K562 (cell line): ENCODE data around the gene CAPZA1. TPM values are rescaled to one million over a fixed set of nuclear protein-coding genes. Genes with fewer than 3 reads are reported as not detected.
A peak's percentile ranks its signal among the peaks of the same experiment; 100 is the strongest.

Experiments used
- CEBPB ChIP-seq: fragments of 450-650 bp; IDR thresholded peaks from 2 replicates; pipeline ENCODE4 v1.6.1; 2016; ENCODE audit warnings: missing genetic modification characterization, missing compliant biosample characterization
- COPS2 ChIP-seq: fragments of 450-650 bp; conservative IDR thresholded peaks from 2 replicates; pipeline ENCODE4 v1.6.1; 2016; ENCODE audit warnings: mild to moderate bottlenecking, moderate library complexity
- CREB5 ChIP-seq: fragments of 250-450 bp; sonication (Bioruptor Pico); IDR thresholded peaks from 2 replicates; pipeline ENCODE4 v1.5.0; 2020; ENCODE audit warnings: mild to moderate bottlenecking
- ERF ChIP-seq: fragments of 450-650 bp; formaldehyde crosslinking; IDR thresholded peaks from 2 replicates; pipeline ENCODE4 v1.4.0; 2020; ENCODE audit warnings: mild to moderate bottlenecking, mixed read lengths
- ESRRB ChIP-seq: fragments of 250-450 bp; sonication (Bioruptor Pico); IDR thresholded peaks from 2 replicates; pipeline ENCODE4 v1.5.0; 2020; ENCODE audit warnings: mild to moderate bottlenecking, moderate library complexity, borderline replicate concordance
- ETV5 ChIP-seq: sonication (generic); formaldehyde crosslinking; IDR thresholded peaks from 2 replicates; pipeline ENCODE4 v1.4.0; 2020; ENCODE audit warnings: low read depth, mild to moderate bottlenecking, missing genetic modification reagents
- GTF2F1 ChIP-seq: IDR thresholded peaks from 2 replicates; pipeline ENCODE4 v1.6.1; 2011; ENCODE audit warnings: low read depth, low read length, improper control_type of control experiment
- HNRNPUL1 ChIP-seq: fragments of 200-400 bp; formaldehyde crosslinking; IDR thresholded peaks from 2 replicates; pipeline ENCODE4 v1.6.1; 2017; ENCODE audit warnings: low read length
- ID3 ChIP-seq, 2 experiments: fragments of 250-450 bp in 1 of 2; fragments of 450-650 bp in 1 of 2; sonication (Bioruptor Pico) in 1 of 2; IDR thresholded peaks; 2 replicates each; pipeline versions ENCODE4 v1.6.1 to v1.8.0; 2016 to 2021; ENCODE audit warnings: mild to moderate bottlenecking in 2 of 2, moderate library complexity in 2 of 2, missing compliant biosample characterization in 1 of 2, missing genetic modification characterization in 1 of 2
- ILF3 ChIP-seq: fragments of 450-650 bp; IDR thresholded peaks from 2 replicates; pipeline ENCODE4 v1.6.1; 2018; ENCODE audit warnings: antibody characterized with exemption, mild to moderate bottlenecking, moderate library complexity, borderline replicate concordance
- KAT2B ChIP-seq: IDR thresholded peaks from one replicate; pipeline ENCODE4 v1.6.1; 2012; ENCODE audit warnings: low read depth, mild to moderate bottlenecking, control low read depth, inconsistent platforms, low read length, moderate library complexity
- NFIC ChIP-seq: fragments of 450-650 bp; IDR thresholded peaks from 2 replicates; pipeline ENCODE4 v1.6.1; 2017; ENCODE audit warnings: mild to moderate bottlenecking, inconsistent platforms
- PHF8 ChIP-seq: fragments of 200-600 bp; sonication (generic); IDR thresholded peaks from 2 replicates; pipeline ENCODE4 v1.6.1; 2012; ENCODE audit warnings: mixed run types, mild to moderate bottlenecking, inconsistent platforms, low read length, moderate library complexity, borderline replicate concordance
- POLR2AphosphoS2 ChIP-seq: IDR thresholded peaks from 2 replicates; pipeline ENCODE4 v1.6.1; 2012; ENCODE audit warnings: low read length, improper control_type of control experiment
- SAP30 ChIP-seq: fragments of 200-600 bp; sonication (generic); IDR thresholded peaks from 2 replicates; pipeline ENCODE4 v1.6.1; 2012; ENCODE audit warnings: borderline replicate concordance, low read depth, mild to moderate bottlenecking, moderate library complexity, low read length, control low read depth, inconsistent platforms; ENCODE audit not compliant: insufficient read depth, poor library complexity, severe bottlenecking
- ZBTB33 ChIP-seq: sonication (generic); formaldehyde crosslinking; IDR thresholded peaks from 2 replicates; pipeline ENCODE4 v1.8.1; 2023; ENCODE audit warnings: mild to moderate bottlenecking, missing genetic modification reagents
- ZBTB7A ChIP-seq: IDR thresholded peaks from 2 replicates; pipeline ENCODE4 v1.6.1; 2011; ENCODE audit warnings: low read depth, mild to moderate bottlenecking, low read length, moderate library complexity, borderline replicate concordance; ENCODE audit not compliant: control insufficient read depth
- ZNF512 ChIP-seq: IDR thresholded peaks from 2 replicates; pipeline ENCODE4 v1.6.1; 2016; ENCODE audit warnings: missing genetic modification characterization, missing compliant biosample characterization
- ZNF551 ChIP-seq: fragments of 250-450 bp; sonication (Bioruptor Pico); IDR thresholded peaks from 2 replicates; pipeline ENCODE4 v1.5.0; 2021; ENCODE audit warnings: mild to moderate bottlenecking, moderate library complexity
- polyA plus RNA-seq, 8 experiments: library from polyadenylated mRNA; depleted of rRNA in 4 of 8; stranded (reverse) in 5 of 8; unstranded in 3 of 8; fragments of >200 nt; fragmentation: Nextera tagmentation in 2 of 8; fragmentation: Illumina TruSeq in 1 of 8; extraction: Ambion mirVana in 2 of 8; extraction: Trizol in 1 of 8; gene quantifications; 2 replicates each; pipeline versions ENCODE4 v1.2.1 to v1.2.3, GENCODE V29; 2011 to 2014; ENCODE audit warnings: inconsistent platforms in 1 of 8, missing spikeins in 1 of 8
- total RNA-seq, 7 experiments: library from RNA; depleted of rRNA in 6 of 7; stranded (reverse); fragments of >200 nt in 6 of 7; fragmentation: Illumina TruSeq in 2 of 7; extraction: Trizol in 2 of 7; gene quantifications; 2 replicates each; pipeline versions ENCODE4 v1.2.1 to v1.2.3, GENCODE V29; 2011 to 2021; ENCODE audit warnings: low replicate concordance in 1 of 7

CAPZA1 gene
- total and polyA plus RNA-seq, 9 of the 15 experiments (the other 6 are each of a cell fraction or from before 2014, with no cell fraction given) = 237 to 1,020 (median 306) TPM

GRCh38 chr1:112700290-112701226 lies 80.9 kb downstream of the CAPZA1 start (continued):
- no peak for TF ChIP-seq ID3 (CRISPR knock-in tag; IDR thresholded peaks at IDR 0.05)
- peak; percentile 41 for TF ChIP-seq ID3 (tag; IDR thresholded peaks at IDR 0.05)
- TF ChIP-seq PHF8 = no peak; the same call in 1 of the 2 replicates
- TF ChIP-seq ZNF551 = no peak
- TF ChIP-seq POLR2AphosphoS2 = peak; percentile 98
- 0 out of 2 replicates have a peak, but pooled peaks have one; percentile 18 for TF ChIP-seq CEBPB (tag)
- TF ChIP-seq ZNF512 = no peak
- peak; percentile 94 for TF ChIP-seq HNRNPUL1
- TF ChIP-seq GTF2F1 = 0 out of 2 replicates have a peak, but pooled peaks have one; percentile 6
- no peak for TF ChIP-seq COPS2
- no peak for TF ChIP-seq KAT2B
- TF ChIP-seq ETV5 (CRISPR knock-in tag) = peak; percentile 71; the same call in 1 of the 2 replicates
- peak; percentile 43 for TF ChIP-seq SAP30
- peak; percentile 100 for TF ChIP-seq NFIC
- TF ChIP-seq ZBTB33 (CRISPR knock-in tag) = peak; percentile 32; the same call in 1 of the 2 replicates
- no peak for TF ChIP-seq ESRRB (CRISPR knock-in tag)
- 0 out of 2 replicates have a peak, but pooled peaks have one; percentile 58 for TF ChIP-seq ILF3
- TF ChIP-seq CREB5 (CRISPR knock-in tag) = no peak
- TF ChIP-seq ZBTB7A = peak; percentile 100
- TF ChIP-seq ERF (CRISPR knock-in tag) = peak; percentile 77; the same call in 1 of the 2 replicates
